HEK293 (cell line): ENCODE data around the gene PDK2.

Source experiments
- BCL11B ChIP-seq: fragments of 450-650 bp; formaldehyde crosslinking; IDR thresholded peaks from 2 replicates; pipeline ENCODE4 v1.5.1; 2016; ENCODE audit warnings: low read depth, missing biosample characterization, missing genetic modification characterization
- BCL6B ChIP-seq: fragments of 450-650 bp; formaldehyde crosslinking; IDR thresholded peaks from 2 replicates; pipeline ENCODE4 v1.5.1; 2017; ENCODE audit warnings: missing biosample characterization, missing genetic modification characterization
- CTCF ChIP-seq: fragments of 450-650 bp; formaldehyde crosslinking; IDR thresholded peaks from 2 replicates; pipeline ENCODE4 v1.5.1; 2016; ENCODE audit warnings: missing biosample characterization, missing genetic modification characterization
- HIC1 ChIP-seq: fragments of 450-650 bp; formaldehyde crosslinking; IDR thresholded peaks from 2 replicates; pipeline ENCODE4 v1.5.1; 2016; ENCODE audit warnings: missing biosample characterization, missing genetic modification characterization
- IKZF3 ChIP-seq: fragments of 450-650 bp; IDR thresholded peaks from 2 replicates; pipeline ENCODE4 v1.5.0; 2018; ENCODE audit warnings: missing biosample characterization, mild to moderate bottlenecking, missing genetic modification characterization, moderate library complexity
- PRDM1 ChIP-seq: fragments of 450-650 bp; formaldehyde crosslinking; IDR thresholded peaks from 2 replicates; pipeline ENCODE4; 2016; ENCODE audit warnings: missing biosample characterization, missing genetic modification characterization
- SCRT2 ChIP-seq: fragments of 450-650 bp; formaldehyde crosslinking; IDR thresholded peaks from 2 replicates; pipeline ENCODE4 v1.5.1; 2016; ENCODE audit warnings: missing biosample characterization, missing genetic modification characterization
- SP3 ChIP-seq: fragments of 450-650 bp; formaldehyde crosslinking; IDR thresholded peaks from 2 replicates; pipeline ENCODE4 v1.5.1; 2016; ENCODE audit warnings: missing biosample characterization, missing genetic modification characterization
- SP7 ChIP-seq: fragments of 450-650 bp; formaldehyde crosslinking; IDR thresholded peaks from 2 replicates; pipeline ENCODE4 v1.5.1; 2016; ENCODE audit warnings: missing biosample characterization, missing genetic modification characterization
- WT1 ChIP-seq: fragments of 450-650 bp; formaldehyde crosslinking; IDR thresholded peaks from 2 replicates; pipeline ENCODE4 v1.5.1; 2016; ENCODE audit warnings: missing biosample characterization, missing genetic modification characterization
- ZBTB10 ChIP-seq: fragments of 450-650 bp; formaldehyde crosslinking; IDR thresholded peaks from 2 replicates; pipeline ENCODE4 v1.5.1; 2016; ENCODE audit warnings: missing biosample characterization, missing genetic modification characterization
- ZBTB7A ChIP-seq: fragments of 450-650 bp; formaldehyde crosslinking; IDR thresholded peaks from 2 replicates; pipeline ENCODE4 v1.5.1; 2016; ENCODE audit warnings: low read depth, missing biosample characterization, missing genetic modification characterization
- ZNF114 ChIP-seq: fragments of 450-650 bp; formaldehyde crosslinking; IDR thresholded peaks from 2 replicates; pipeline ENCODE4 v1.5.0; 2017; ENCODE audit warnings: missing biosample characterization, missing genetic modification characterization
- ZNF157 ChIP-seq: fragments of 450-650 bp; formaldehyde crosslinking; IDR thresholded peaks from 2 replicates; pipeline ENCODE4 v1.5.1; 2016; ENCODE audit warnings: missing biosample characterization, missing genetic modification characterization
- ZNF184 ChIP-seq: fragments of 450-650 bp; IDR thresholded peaks from 2 replicates; pipeline ENCODE4 v1.5.1; 2018; ENCODE audit warnings: missing biosample characterization, mild to moderate bottlenecking, missing genetic modification characterization
- ZNF214 ChIP-seq: fragments of 450-650 bp; formaldehyde crosslinking; IDR thresholded peaks from 2 replicates; pipeline ENCODE4 v1.5.1; 2017; ENCODE audit warnings: missing biosample characterization, mild to moderate bottlenecking, missing genetic modification characterization, borderline replicate concordance
- ZNF280D ChIP-seq: fragments of 450-650 bp; formaldehyde crosslinking; IDR thresholded peaks from 2 replicates; pipeline ENCODE4 v1.5.1; 2016; ENCODE audit warnings: missing biosample characterization, missing genetic modification characterization
- ZNF292 ChIP-seq: fragments of 450-650 bp; formaldehyde crosslinking; IDR thresholded peaks from 2 replicates; pipeline ENCODE4 v1.5.1; 2016; ENCODE audit warnings: low read depth, missing biosample characterization, missing genetic modification characterization, borderline replicate concordance
- ZNF391 ChIP-seq: fragments of 450-650 bp; formaldehyde crosslinking; IDR thresholded peaks from 2 replicates; pipeline ENCODE4 v1.5.1; 2016; ENCODE audit warnings: low read depth, missing biosample characterization, missing genetic modification characterization, borderline replicate concordance
- ZNF629 ChIP-seq: fragments of 450-650 bp; formaldehyde crosslinking; IDR thresholded peaks from 2 replicates; pipeline ENCODE4 v1.5.1; 2017; ENCODE audit warnings: missing biosample characterization, missing genetic modification characterization
- ZNF664 ChIP-seq: fragments of 450-650 bp; formaldehyde crosslinking; IDR thresholded peaks from 2 replicates; pipeline ENCODE4 v1.5.1; 2016; ENCODE audit warnings: missing biosample characterization, missing genetic modification characterization
- ZNF747 ChIP-seq: fragments of 450-650 bp; formaldehyde crosslinking; IDR thresholded peaks from 2 replicates; pipeline ENCODE4 v1.5.1; 2016; ENCODE audit warnings: missing biosample characterization, missing genetic modification characterization
- ZNF76 ChIP-seq: fragments of 450-650 bp; formaldehyde crosslinking; IDR thresholded peaks from 2 replicates; pipeline ENCODE4; 2016; ENCODE audit warnings: low read depth, missing biosample characterization, missing genetic modification characterization, borderline replicate concordance
- ZSCAN18 ChIP-seq: fragments of 450-650 bp; formaldehyde crosslinking; IDR thresholded peaks from 2 replicates; pipeline ENCODE4 v1.5.1; 2016; ENCODE audit warnings: missing biosample characterization, missing genetic modification characterization
- ZSCAN30 ChIP-seq: fragments of 450-650 bp; IDR thresholded peaks from 2 replicates; pipeline ENCODE4 v1.5.1; 2018; ENCODE audit warnings: missing biosample characterization, mild to moderate bottlenecking, missing genetic modification characterization, moderate library complexity

The PDK2 gene

GRCh38 chr17:50134206-50135110 lies 39.3 kb downstream of the PDK2 start (continued):
- TF ChIP-seq ZSCAN30 (tag by site-specific recombination) (no peak), ZNF114 (tag by site-specific recombination) (no peak), PRDM1 (tag by site-specific recombination) (peak; percentile 79), ZNF292 (tag by site-specific recombination) (no peak), ZNF747 (no peak), SCRT2 (tag by site-specific recombination) (no peak), ZNF280D (no peak), BCL6B (tag by site-specific recombination) (no peak), HIC1 (tag by site-specific recombination) (no peak), ZNF629 (tag by site-specific recombination) (no peak), ZSCAN18 (no peak), WT1 (peak; percentile 9; the same call in 1 of the 2 replicates), BCL11B (tag by site-specific recombination) (no peak), ZNF664 (tag by site-specific recombination) (no peak), CTCF (tag by site-specific recombination) (peak; percentile 14; the same call in 1 of the 2 replicates), ZBTB7A (tag by site-specific recombination) (no peak), IKZF3 (0 out of 2 replicates have a peak, but pooled peaks have one; percentile 18), SP7 (tag by site-specific recombination) (no peak), ZNF157 (tag by site-specific recombination) (no peak), ZNF76 (tag by site-specific recombination) (no peak), ZNF214 (no peak), SP3 (tag by site-specific recombination) (no peak), ZBTB10 (tag by site-specific recombination) (peak; percentile 37; the same call in 1 of the 2 replicates), ZNF184 (tag by site-specific recombination) (no peak), ZNF391 (no peak)
